Endothelial cell of hepatic sinusoid (primary cell): Measurements from ENCODE around the gene UXT.
"Not testable (repeated sequence)": the region's sequence is repeated elsewhere in the genome, so short reads cannot be mapped to it uniquely, and the experiment has no call there.

Experiments
- in situ Hi-C: cut with HindIII; loops from 2 replicates; pipeline ENCODE4 v1.10.0; 2017; ENCODE audit warnings: low sequenced_read_pairs

The UXT gene

GRCh38 chrX:47618923-47619485 is 40.0 kb downstream of the UXT start:
- in situ Hi-C loops, result no loop called here

DNA sequence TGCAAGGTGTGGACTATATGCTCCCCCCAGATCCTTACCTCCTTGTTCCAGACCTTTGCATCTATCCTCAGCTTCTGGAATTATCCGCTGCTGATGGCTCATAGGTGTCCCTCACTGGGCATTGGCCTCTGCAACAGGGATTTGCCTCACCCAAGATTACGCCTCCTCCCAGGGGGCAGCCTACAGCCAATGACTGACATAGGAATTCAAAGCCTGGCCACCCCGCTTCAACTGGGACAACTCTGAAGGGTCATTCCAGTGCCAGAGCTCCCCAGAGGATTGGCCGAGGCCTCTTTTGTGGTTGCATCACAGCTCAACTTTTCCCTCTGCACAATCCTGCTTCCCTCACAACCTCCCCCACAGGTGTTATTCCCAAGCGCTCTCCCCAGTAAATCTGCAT is 44.4 kb downstream of the UXT start:
- in situ Hi-C loops, result no loop called here

GRCh38 chrX:47613082-47613481 is 45.9 kb downstream of the UXT start:
- in situ Hi-C loops, result no loop called here

DNA sequence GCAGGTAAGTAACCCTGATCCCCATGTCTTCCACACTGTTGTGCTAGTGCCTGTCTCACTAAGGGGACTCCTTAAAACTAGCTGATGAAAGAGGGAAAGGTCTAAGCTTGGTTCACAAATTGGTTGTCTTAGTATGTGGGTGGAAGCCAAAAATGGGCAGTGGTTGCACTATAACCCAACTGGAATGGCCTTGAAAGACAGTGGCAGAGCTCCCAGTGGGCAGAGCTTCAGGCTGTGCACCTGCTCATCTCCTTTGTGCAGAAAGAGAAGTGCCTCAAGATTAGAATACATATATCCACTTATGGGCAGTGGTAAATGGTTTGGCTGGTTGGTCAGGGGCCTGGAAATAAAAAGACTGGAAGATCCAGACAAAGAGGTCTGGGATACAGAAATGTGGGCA is 46.6 kb downstream of the UXT start:
- in situ Hi-C loops, result no loop called here

DNA sequence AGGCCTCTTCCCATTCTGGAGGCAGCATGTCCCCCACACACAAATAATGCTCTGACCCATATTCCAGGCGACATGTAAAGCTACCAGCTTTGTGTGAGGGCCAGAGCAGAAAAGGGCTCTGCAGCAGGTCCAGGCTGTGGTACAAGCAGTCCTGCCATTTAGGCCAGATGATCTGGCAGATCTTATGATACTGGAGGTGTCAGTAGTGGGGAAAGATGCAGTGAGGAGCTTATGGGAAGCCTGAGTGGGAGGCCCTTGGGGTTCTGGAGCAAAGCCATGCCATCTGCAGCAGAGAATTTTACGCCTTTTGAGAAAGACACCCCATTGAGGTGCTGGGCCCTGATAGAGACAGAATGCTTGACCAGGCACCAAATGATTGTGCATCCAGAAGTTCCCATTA is 47.1 kb downstream of the UXT start:
- in situ Hi-C loops, result no loop called here

DNA sequence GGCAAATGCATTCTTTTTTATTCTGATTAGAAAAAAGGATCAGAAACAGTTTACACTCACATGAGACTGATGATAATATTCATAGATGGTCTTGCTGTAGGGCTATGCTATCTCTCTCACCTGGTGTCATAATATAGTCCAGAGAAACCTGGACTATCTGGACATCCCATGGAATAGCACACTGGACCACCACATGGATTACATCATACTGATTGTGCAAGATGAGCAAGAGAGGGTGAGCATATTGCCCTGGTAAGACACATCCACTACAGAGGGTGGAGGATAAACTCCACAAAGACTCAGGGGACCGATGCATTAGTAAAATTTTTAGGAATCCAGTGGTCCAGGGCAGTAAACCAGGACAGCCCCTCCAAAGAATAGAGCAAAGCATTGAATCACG is 47.5 kb downstream of the UXT start:
- in situ Hi-C loops, result no loop called here

DNA sequence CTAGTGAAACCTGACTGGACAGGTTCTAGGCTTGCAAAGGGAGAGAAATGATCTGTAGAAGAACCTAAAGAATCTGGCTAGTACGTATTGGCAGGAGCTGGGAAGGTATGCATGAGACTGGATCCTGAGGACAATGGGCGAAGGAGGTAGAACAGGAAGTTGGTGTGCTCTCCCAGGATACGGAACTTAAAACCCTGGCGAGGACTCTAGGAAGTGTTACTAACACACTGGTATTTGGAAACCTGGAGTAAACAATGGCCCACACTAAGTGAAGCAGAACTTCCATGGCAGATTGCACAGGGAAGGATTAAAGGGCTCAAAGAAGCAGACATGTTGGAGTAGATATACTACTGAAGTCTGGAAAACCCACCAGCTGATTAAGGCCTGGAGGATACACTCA is 48.5 kb downstream of the UXT start:
- in situ Hi-C loops, result no loop called here

- in situ Hi-C loops, result no loop called here
Measured at GRCh38 chrX:47608130-47608810, 50.7 kb downstream of the UXT start.

DNA sequence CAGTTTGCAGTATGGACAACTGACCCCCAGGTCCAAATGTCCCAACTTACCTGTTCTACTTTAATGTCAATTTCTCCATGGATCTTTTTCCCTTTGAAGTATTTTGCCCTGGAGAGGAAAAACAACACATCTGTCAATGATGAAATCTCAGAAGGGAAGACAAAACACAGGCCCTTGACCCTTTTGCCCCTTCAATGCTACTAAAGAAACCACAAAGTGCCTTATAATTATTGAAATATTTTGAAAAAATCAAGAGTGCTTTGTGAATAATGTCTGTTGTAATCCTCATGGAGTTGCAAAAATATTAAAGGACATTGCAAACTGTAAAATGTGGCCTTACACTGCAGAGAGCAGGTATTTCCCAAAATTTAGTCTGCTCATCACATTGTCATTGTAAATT is 51.9 kb downstream of the UXT start:
- in situ Hi-C loops, result no loop called here

- in situ Hi-C loops, result no loop called here
Measured at GRCh38 chrX:47605024-47605423, 54.0 kb downstream of the UXT start.

DNA sequence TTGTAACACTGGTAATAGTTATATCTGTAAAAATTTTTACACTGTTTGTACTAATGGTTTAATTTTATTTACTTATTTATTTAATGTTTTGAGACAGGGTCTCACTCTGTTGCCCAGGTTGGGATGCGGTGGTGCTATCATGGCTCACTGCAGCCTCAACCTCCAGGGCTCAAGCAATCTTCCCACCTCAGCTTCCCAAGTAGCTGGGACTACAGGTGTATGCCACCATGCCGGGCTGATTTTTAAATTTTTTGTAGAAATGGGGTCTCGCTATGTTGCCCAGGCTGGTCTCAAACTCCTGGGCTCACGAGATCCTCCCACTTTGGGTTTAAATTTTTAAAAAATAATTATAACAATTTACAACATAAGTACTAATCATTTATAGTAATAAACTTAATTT is 55.9 kb downstream of the UXT start:
- in situ Hi-C loops, result not testable (repeated sequence)
